Raji (cell line): Measurements from ENCODE around the gene GZMA.

Experiments used
- POLR2A ChIP-seq: IDR thresholded peaks from 2 replicates; pipeline ENCODE4 v1.6.1; 2011; ENCODE audit warnings: low read depth, low read length, control low read depth; ENCODE audit not compliant: insufficient read depth

GZMA gene

GRCh38 chr5:55149308-55149795 is 46.9 kb downstream of the GZMA start:
- TF ChIP-seq POLR2A, result no peak

- TF ChIP-seq POLR2A, result no peak
These were observed 49.7 kb downstream of the GZMA start for GRCh38 chr5:55151923-55152842.

DNA sequence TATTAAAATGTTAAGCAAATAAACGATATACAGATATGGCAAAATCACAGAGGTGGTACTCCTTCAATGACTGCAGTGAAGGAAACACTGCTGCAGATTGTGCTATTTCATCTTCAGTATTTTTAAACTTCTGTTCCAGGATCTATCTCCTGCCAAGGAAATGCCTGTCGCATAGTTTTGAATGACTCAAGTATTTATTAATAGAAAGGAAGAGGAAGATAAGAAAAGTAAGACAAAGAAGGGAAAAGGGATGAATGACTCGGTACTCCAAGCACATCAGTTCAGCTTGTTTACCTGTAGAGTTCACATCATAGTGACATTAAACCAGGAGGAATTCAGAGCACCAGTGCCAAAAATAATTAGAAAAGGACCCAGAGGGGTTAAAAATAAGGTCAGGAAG is 52.4 kb downstream of the GZMA start:
- no peak for TF ChIP-seq POLR2A
